Hematopoietic multipotent progenitor cell treated with erythropoietin and hydrocortisone succinate and interleukin-3 and kit ligand, for 15 days (in vitro differentiated cells): ENCODE data around the gene FAM217A.
A peak's percentile ranks its signal among the peaks of the same experiment; 100 is the strongest.

ENCODE experiments used
- DNase-seq: peaks from one replicate; pipeline ENCODE4 v3.0.0-alpha.2; 2015; ENCODE audit warnings: low spot score

The FAM217A gene

GRCh38 chr6:4084444-4085331 is 5.8 kb upstream of the FAM217A start:
- DNase-seq, result no peak

DNA sequence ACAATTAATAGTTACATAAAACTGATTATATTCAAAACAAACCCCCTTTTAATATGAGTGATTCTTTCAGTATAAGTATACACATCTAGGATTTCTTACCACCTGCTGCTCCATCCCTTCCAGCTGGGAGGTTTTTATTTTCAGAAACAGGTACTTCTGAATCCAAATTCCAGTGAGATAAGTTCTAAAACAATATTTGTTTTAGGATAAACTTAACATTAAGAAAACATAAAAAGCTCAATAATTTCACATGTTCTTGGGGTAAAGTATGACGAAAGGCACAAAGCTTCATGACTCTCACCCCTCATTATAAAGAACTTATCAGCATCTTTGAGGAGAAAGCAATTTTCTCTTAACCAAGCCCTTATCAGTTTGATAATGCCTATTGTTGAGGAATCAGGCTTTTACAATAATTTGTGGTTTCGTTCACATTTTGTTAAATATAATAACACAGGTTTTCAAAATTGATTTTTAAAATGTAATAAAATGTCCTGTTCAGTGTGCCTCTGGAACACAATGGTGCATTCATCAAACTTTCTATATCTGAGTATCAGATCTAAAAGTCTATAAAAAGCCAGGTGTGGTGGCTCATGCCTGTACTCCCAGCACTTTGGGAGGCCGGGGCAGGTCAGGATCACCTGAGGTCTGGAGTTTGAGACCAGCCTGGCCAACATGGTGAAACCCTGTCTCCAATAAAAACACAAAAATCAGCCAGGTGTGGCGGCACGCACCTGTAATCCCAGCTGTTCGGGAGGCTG is 4.3 kb downstream of the FAM217A start:
- no peak for DNase-seq

DNA sequence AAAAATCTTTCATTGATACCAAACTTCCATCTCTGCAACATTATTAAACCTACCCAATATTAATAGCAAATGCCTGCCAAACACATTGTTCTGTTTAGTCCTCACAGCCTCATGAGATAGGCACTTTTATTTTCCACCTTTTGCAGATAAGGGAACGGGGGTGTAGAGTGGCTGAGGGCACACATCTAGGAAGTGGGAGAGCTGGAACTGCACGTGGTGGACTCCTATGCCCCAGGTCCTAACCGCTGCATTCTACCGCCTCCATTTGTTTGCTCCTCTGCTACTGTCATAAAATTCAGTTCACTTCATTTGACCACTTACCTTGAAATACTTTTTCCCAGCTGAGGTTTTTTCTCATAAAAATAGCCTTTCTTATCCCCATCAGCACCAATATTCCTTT is 7.6 kb downstream of the FAM217A start:
- no peak for DNase-seq

DNA sequence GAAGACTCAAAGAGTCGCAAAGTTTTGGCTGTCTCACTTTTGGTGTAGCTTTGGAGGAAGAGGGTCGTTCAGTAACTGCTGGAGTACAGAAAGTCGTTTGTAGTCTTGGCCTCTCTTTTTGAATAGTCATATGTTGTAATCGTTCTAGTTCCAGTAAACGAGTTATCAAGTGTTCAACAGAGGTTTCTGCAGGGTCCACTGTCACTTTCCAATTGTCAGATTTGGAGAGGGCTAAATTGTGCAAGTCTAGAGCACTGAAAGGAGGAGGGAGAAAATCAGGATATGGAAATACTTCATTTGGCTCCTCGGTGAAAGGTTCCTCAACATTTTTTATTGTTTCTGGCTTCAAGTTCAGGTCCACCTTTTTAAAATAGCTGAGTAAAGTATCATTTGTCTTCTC is 9.7 kb downstream of the FAM217A start:
- DNase-seq, result no peak

DNA sequence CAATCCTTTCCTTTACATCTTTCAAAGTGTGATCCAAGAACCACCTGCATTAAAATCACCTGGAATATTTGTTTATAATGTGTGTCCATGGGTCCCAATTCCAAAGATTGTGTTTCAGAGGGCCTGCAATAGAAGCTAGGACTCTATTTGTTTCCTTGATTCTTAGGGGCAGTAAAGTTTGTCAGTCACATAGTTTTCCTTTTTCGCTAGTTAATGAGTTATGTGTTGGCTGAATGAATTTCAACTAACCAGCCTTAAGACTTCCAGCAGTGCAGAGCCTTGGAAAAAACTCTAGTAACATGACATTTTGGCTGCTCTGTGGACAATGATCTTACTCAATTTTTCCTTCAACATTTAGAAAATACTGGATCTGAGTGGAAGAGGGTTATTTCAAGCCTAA is 11.3 kb downstream of the FAM217A start:
- no peak for DNase-seq

- DNase-seq, result no peak
Observed at GRCh38 chr6:4066029-4066755, 12.7 kb downstream of the FAM217A start.

DNA sequence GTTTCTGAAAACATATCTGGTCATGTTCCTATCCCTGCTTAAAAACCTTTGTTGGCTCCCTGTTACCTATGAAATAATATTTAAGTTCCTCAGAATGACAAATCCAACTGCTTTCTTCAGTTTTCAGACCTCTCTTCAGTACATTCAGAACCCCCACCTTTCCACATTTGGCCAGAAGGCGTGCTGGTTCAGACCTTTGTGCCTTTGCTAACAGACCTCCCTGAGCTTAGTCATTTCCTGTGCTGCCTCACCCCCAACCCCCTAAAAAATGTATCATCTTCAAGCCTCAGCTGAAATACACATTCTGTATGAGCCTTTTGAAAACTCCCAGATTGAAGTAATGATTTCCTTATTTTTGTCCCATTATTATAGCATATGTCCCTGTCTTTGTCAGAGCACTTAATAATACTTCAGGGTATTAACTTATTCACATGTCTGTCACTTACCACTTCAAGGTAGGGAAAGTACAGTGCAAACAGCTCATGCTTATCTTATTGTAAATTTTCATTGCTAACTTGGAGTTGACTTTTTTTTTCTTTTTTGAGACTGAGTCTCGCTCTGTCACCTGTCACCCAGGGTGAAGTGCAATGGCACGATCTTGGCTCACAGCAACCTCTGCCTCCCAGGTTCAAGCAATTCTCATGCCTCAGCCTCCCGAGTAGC is 19.7 kb downstream of the FAM217A start:
- no peak for DNase-seq

- DNase-seq, result no peak
Observed at GRCh38 chr6:4057036-4057435, 21.9 kb downstream of the FAM217A start.

DNA sequence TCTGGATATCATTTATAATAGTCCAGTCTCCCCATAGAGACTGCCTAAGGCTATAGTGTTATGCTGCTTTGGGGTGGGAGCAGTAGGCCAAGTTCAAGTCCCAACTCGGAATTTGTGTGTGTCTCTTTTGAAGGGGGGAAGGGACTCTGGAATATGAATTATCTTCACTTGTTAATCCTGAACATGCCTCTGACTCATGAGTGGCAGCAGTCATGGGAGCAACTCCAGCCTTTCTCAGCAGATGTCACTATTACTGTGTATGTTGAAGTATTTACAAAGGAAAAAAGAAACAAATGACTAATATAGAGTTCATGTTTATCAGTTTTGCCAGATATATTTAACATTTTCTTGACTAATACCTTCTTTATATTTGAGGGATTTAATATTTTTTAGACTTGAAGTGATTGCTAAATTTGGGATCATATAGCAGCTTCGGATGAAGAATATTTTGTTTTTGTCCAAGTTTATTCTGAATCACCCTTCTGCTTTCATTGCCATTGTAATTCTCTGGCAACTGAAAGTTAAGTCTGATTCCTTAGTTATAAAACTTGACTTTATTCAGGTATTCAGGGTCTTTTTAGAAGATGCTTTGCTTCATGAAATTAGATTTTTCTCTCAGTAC is 23.4 kb downstream of the FAM217A start:
- peak; percentile 52 for DNase-seq

GRCh38 chr6:4049246-4049645 is 29.7 kb downstream of the FAM217A start:
- DNase-seq, result no peak

GRCh38 chr6:4041480-4041879 is 37.5 kb downstream of the FAM217A start:
- DNase-seq, result no peak

GRCh38 chr6:4039348-4039747 is 39.6 kb downstream of the FAM217A start:
- DNase-seq, result no peak

GRCh38 chr6:4036581-4036980 is 42.4 kb downstream of the FAM217A start:
- DNase-seq, result no peak

DNA sequence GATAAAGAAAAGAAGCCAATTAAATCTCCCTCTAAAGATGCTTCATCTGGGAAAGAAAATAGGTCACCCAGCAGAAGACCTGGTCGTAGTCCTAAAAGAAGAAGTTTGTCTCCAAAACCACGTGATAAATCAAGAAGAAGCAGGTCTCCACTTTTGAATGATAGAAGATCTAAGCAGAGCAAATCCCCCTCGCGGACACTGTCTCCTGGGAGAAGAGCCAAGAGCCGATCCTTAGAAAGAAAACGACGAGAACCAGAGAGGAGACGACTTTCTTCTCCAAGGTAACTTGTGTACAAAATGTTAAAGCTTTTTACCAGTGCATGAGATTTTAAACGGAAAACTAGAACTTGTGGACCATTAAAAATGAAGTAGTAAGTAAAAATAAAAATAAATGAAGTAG is 46.5 kb downstream of the FAM217A start:
- DNase-seq, result no peak

DNA sequence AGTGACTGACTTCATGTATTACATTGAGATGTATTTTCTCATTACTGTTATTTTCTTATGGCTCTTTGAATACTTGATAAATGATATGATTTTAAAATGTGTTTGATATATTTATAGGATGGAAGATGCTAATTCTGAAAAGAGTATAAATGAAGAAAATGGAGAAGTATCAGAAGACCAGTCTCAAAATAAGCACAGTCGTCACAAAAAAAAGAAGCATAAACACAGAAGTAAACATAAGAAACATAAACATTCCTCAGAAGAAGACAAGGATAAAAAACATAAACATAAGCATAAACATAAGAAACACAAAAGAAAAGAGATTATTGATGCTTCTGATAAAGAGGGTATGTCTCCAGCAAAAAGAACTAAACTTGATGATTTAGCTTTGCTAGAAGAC is 47.5 kb downstream of the FAM217A start:
- DNase-seq, result no peak

GRCh38 chr6:4030669-4031068 is 48.3 kb downstream of the FAM217A start:
- DNase-seq, result no peak

DNA sequence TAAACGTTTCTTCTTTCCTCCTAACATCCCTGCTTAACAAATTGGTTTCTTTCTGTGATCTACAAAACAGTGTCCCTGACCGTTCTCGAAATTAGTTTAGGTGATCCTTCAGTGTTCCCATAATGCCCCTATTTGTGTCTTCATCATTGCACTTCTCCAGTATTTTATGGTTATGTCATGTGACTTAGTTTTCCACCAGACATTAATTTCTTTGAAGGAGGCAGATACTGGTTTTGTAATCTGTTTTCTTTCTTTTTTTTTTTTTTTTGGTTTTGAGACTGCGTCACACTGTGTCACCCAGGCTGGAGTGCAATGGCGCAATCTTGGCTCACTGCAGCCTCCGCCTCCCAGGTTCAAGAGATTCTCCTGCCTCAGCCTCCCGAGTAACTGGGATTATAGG is 49.2 kb downstream of the FAM217A start:
- no peak for DNase-seq

- no peak for DNase-seq
Observed at GRCh38 chr6:4028051-4028450, 50.9 kb downstream of the FAM217A start.

DNA sequence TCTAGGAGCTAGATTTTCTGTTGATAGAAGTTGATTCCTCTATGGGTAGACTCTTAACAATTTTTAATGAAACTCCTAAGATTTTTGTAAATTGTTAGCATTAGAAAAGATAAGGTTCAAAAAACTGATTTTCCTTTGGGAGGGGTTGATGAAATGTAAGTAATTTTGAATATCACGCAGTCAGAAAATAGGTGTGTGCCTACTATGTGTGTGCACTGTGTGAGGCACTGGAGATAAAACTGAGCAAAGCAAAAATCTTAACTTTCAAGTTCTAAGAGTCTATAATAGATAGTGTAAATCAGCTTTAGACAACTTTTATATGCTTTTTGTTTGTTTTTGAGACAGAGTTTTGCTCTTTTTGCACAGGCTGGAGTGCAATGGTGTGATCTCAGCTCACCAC is 53.3 kb downstream of the FAM217A start:
- DNase-seq, result no peak

- peak; percentile 27 for DNase-seq
Observed at GRCh38 chr6:4023240-4023639, 55.7 kb downstream of the FAM217A start.

DNA sequence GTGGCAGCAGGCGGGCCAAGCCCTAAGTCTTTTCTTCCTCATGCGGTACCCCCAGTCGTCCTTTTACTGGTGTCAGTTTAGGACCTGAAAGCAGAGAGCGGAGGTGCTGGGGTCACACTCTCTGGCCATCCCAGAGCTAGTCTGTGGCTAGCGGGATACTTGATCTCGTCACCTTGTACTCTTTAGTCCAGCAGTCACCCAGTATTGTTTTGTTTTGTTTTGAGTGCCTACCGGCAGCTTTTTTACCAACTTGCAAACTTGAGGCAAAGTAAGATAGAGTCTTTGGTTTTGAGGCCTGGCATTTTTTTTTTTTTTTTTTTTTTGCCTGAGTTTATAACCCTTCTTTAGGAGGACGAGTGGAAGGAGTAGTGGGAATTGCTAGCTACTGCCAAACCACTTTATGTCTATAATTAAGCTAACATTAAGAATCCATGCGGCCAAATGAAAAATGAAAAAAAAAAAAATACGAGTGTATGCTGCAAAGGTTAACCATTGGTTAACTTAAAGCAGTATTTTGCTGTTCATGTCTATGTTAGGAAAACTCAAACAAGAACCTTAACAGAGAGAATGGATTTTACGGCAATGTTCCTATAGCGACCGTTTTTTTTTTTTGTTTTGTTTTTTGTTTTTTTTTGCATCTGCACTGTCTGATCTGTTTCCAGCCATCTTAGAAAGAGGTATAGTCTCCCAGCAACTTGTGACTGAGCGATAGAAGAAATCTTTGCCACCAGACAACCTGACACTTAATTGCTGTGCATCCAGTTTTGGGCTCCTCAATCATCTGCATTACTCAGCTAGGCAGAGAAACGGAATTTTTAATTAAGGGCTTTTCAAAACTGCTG is 56.9 kb downstream of the FAM217A start:
- DNase-seq, result peak; percentile 54
